HG03565 (cell line): ENCODE data around the gene CEP78.

Experiments used
- ATAC-seq: cut with Tn5 transposase; IDR thresholded peaks from one replicate; pipeline ENCODE4 v1.9.1; 2021; ENCODE audit warnings: mild to moderate bottlenecking, moderate library complexity; ENCODE audit not compliant: unreplicated experiment

CEP78 gene

GRCh38 chr9:78326564-78326963, 90.7 kb downstream of the CEP78 start:
- no peak for ATAC-seq
